Thoracic aorta (tissue), 2 donors: Measurements from ENCODE around the gene ALB. TPM values are rescaled to one million over a fixed set of nuclear protein-coding genes. Genes with fewer than 3 reads are reported as not detected.

Source experiments
- ATAC-seq: fragments of 150-250 bp; one replicate; pipeline ENCODE4 v1.8.0; 2017; ENCODE audit warnings: low read depth; ENCODE audit not compliant: insufficient number of reproducible peaks, low FRiP score
- DNase-seq: peaks from one replicate; pipeline ENCODE4 v3.0.0-alpha.2; 2020; ENCODE audit warnings: low spot score
- H3K27ac ChIP-seq, 2 donors: fragments of 200-600 bp; sonication (generic); 1 replicate in 1 of 2; 2 replicates in 1 of 2; pipeline ENCODE4 v1.5.1; 2016; ENCODE audit warnings: mild to moderate bottlenecking in 2 of 2, moderate library complexity in 2 of 2
- H3K27me3 ChIP-seq: fragments of 200-600 bp; sonication (generic); replicated peaks from 2 replicates; pipeline ENCODE4 v1.6.0; 2016; ENCODE audit warnings: mild to moderate bottlenecking; ENCODE audit not compliant: insufficient read depth
- H3K36me3 ChIP-seq: fragments of 200-600 bp; sonication (generic); one replicate; pipeline ENCODE4 v1.5.1; 2016
- H3K4me1 ChIP-seq, 2 donors: fragments of 200-600 bp; sonication (generic); 1 replicate in 1 of 2; 2 replicates in 1 of 2; pipeline versions ENCODE4 v1.5.1 to v1.6.0; 2016; ENCODE audit warnings: low read depth in 2 of 2, mild to moderate bottlenecking in 1 of 2; ENCODE audit not compliant: control insufficient read depth in 1 of 2
- H3K4me3 ChIP-seq: fragments of 200-600 bp; sonication (generic); 2 replicates; pipeline ENCODE4 v1.5.1; 2016; ENCODE audit warnings: mild to moderate bottlenecking
- H3K9me3 ChIP-seq: fragments of 200-600 bp; sonication (generic); 2 replicates; pipeline ENCODE4 v1.5.1; 2016
- total RNA-seq, 2 donors: library from RNA; depleted of rRNA; stranded (reverse); fragments of >200 nt; gene quantifications; one replicate each; pipeline versions ENCODE4 v1.1.0 to v1.2.3, GENCODE V29; 2016
- TF ChIP-seq, protein P1 (sequence below): fragments of 200-600 bp; sonication (generic); IDR thresholded peaks from one replicate; pipeline ENCODE4 v1.5.1; 2019; ENCODE audit warnings: antibody characterized with exemption

ALB gene
- total RNA-seq, 2 donors from 2014 or later: not detected

DNA sequence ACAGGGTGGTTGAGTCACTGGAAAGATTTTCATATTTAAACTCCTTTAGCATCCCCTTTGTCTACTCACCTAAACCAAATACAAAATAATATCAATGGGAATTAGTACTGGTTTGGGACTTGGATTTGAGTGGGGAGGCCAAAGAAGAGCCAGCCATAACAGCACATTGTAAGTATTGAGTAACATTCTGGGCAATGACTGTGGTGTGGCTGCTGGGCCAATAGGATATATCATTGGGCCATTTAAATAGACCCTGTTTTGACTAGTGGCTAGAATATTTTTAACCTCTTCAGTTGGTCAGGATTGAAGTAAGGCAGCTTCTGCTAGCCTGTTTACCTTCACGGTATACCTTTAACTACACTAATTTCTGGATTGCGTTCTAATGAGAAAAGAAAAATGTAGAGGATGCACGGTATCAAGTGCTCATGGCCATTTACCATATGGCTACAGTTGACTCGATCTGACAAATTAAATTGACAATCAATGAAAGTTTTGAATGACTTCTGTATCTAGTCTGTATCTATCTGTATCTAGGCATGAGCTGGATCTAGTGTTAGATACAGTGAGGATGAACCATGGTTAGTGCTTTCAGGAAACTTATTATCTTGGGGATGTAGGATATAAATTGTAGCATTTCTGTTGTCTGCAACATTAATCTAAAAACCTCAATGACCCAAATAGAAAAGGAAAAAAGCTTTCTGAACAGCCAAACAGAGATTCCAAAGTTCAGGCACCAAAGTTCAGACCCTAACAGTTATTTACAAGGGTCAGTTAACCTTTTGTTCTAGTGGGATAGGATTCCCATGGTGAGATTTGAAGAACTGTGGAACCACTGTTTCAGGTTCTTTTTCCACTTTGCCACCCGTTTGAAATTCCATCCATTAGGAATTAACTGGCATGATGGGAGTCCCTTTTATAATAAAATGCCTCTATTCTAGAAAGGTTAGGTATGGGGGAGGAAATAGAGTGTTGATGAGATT lies 6.8 kb upstream of the ALB start:
- DNase-seq (no peak), ATAC-seq (no peak)
- H3K4me3 ChIP-seq: no peak overlapping the region
- TF ChIP-seq, protein P1, sequence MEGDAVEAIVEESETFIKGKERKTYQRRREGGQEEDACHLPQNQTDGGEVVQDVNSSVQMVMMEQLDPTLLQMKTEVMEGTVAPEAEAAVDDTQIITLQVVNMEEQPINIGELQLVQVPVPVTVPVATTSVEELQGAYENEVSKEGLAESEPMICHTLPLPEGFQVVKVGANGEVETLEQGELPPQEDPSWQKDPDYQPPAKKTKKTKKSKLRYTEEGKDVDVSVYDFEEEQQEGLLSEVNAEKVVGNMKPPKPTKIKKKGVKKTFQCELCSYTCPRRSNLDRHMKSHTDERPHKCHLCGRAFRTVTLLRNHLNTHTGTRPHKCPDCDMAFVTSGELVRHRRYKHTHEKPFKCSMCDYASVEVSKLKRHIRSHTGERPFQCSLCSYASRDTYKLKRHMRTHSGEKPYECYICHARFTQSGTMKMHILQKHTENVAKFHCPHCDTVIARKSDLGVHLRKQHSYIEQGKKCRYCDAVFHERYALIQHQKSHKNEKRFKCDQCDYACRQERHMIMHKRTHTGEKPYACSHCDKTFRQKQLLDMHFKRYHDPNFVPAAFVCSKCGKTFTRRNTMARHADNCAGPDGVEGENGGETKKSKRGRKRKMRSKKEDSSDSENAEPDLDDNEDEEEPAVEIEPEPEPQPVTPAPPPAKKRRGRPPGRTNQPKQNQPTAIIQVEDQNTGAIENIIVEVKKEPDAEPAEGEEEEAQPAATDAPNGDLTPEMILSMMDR: no peak
- no peaks in the 10 kb centered on the region for H3K9me3 ChIP-seq
- H3K27ac ChIP-seq: no peak overlapping the region
- no peaks in the 10 kb centered on the region for H3K27me3 ChIP-seq
- H3K4me1 ChIP-seq: no peaks in the 10 kb centered on the region
- H3K36me3 ChIP-seq: no peaks in the 10 kb centered on the region

DNA sequence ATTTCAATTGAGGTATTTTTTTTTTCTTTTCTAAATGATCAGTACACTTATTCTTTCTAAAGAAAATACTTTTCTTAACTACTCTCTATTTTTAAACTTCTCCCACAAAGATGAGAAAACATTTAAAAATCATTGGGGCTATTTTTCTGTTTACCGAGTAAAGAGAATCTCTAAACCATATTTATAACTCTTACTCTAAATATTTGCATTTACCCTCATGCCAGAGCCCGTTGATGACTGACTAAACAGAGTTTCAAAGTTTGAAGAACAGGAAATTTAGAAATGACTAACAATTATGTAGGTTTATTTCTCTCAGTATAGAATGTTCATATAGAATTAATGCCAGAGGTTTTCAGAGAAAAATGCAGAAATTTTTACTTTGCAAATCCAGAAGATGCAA lies 2.7 kb upstream of the ALB start:
- Histone ChIP-seq H3K27me3 (no peaks in the 10 kb centered on the region), H3K36me3 (no peaks in the 10 kb centered on the region), H3K9me3 (no peaks in the 10 kb centered on the region), H3K4me1 (no peaks in the 10 kb centered on the region), H3K27ac (no peak overlapping the region), H3K4me3 (no peak overlapping the region)
- TF ChIP-seq, protein P1: no peak
- ATAC-seq: no peak
- DNase-seq: no peak

DNA sequence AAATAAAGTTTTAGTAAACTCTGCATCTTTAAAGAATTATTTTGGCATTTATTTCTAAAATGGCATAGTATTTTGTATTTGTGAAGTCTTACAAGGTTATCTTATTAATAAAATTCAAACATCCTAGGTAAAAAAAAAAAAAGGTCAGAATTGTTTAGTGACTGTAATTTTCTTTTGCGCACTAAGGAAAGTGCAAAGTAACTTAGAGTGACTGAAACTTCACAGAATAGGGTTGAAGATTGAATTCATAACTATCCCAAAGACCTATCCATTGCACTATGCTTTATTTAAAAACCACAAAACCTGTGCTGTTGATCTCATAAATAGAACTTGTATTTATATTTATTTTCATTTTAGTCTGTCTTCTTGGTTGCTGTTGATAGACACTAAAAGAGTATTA lies 370 bp downstream of the ALB start:
- TF ChIP-seq, protein P1: no peak
- no peak overlapping the region for H3K4me3 ChIP-seq
- H3K27ac ChIP-seq: no peak overlapping the region
- H3K4me1 ChIP-seq: no peaks in the 10 kb centered on the region
- H3K27me3 ChIP-seq: no peaks in the 10 kb centered on the region
- DNase-seq: no peak
- ATAC-seq: no peak
- H3K36me3 ChIP-seq: no peaks in the 10 kb centered on the region
- H3K9me3 ChIP-seq: no peaks in the 10 kb centered on the region

- no peak for ATAC-seq
Measured at GRCh38 chr4:73405138-73405537, 1.1 kb downstream of the ALB start.

DNA sequence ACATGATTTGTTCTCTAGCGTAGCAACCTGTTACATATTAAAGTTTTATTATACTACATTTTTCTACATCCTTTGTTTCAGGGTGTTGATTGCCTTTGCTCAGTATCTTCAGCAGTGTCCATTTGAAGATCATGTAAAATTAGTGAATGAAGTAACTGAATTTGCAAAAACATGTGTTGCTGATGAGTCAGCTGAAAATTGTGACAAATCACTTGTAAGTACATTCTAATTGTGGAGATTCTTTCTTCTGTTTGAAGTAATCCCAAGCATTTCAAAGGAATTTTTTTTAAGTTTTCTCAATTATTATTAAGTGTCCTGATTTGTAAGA lies 2.4 kb downstream of the ALB start:
- Histone ChIP-seq H3K36me3 (no peaks in the 10 kb centered on the region), H3K9me3 (no peaks in the 10 kb centered on the region), H3K4me3 (no peak overlapping the region), H3K27ac (no peak overlapping the region), H3K4me1 (no peaks in the 10 kb centered on the region), H3K27me3 (no peaks in the 10 kb centered on the region)
- ATAC-seq (no peak), DNase-seq (no peak)
- TF ChIP-seq, protein P1: no peak

More at GRCh38 chr4:73405138-73405537, 1.1 kb downstream of the ALB start:
- Histone ChIP-seq H3K27me3 (no peaks in the 10 kb centered on the region), H3K4me1 (no peaks in the 10 kb centered on the region), H3K36me3 (no peaks in the 10 kb centered on the region), H3K4me3 (no peak overlapping the region), H3K9me3 (no peaks in the 10 kb centered on the region), H3K27ac (no peak overlapping the region)
- no peak for DNase-seq
- TF ChIP-seq, protein P1: no peak
